MCF 10A (cell line): ENCODE measurements around the gene ACAA1. TPM values are rescaled to one million over a fixed set of nuclear protein-coding genes. Genes with fewer than 3 reads are reported as not detected.

Experiments
- BruUV-seq: library from RNA; stranded (reverse); fragments of 400-500 nt; replicated peaks from 2 replicates; lab custom pipeline; 2021; lab: Mats Ljungman, UMichigan
- CTCF ChIA-PET: fragments of 300-600 bp; sonication (Branson Sonifier 250); formaldehyde crosslinking; extraction: SDS; loops from one replicate; lab custom pipeline; 2021; ENCODE audit warnings: antibody characterized with exemption, inconsistent platforms; lab: Yijun Ruan, JAX
- POLR2A ChIA-PET: fragments of 300-600, 350-650 bp; sonication (Branson Sonifier 250); formaldehyde crosslinking; extraction: SDS; loops from one replicate; lab custom pipeline; 2020; ENCODE audit warnings: antibody characterized with exemption, inconsistent platforms; lab: Yijun Ruan, JAX
- DNase-seq: peaks from one replicate; pipeline ENCODE4 v3.0.0-alpha.2; 2018; ENCODE audit not compliant: unreplicated experiment
- H3K27ac Mint-ChIP-seq: one replicate; pipeline ENCODE4 v1.8.0; 2022; ENCODE audit warnings: mild to moderate bottlenecking, low read depth, mixed read lengths; ENCODE audit not compliant: unreplicated experiment
- H3K27me3 Mint-ChIP-seq: one replicate; pipeline ENCODE4 v1.8.0; 2022; ENCODE audit warnings: mixed read lengths; ENCODE audit not compliant: insufficient read depth, unreplicated experiment
- H3K36me3 Mint-ChIP-seq: one replicate; pipeline ENCODE4 v1.8.0; 2022; ENCODE audit warnings: mild to moderate bottlenecking, moderate library complexity, mixed read lengths; ENCODE audit not compliant: insufficient read depth, unreplicated experiment
- H3K4me1 Mint-ChIP-seq: one replicate; pipeline ENCODE4 v1.8.0; 2022; ENCODE audit warnings: mixed read lengths; ENCODE audit not compliant: insufficient read depth, unreplicated experiment
- H3K4me3 Mint-ChIP-seq: one replicate; pipeline ENCODE4 v1.8.0; 2022; ENCODE audit warnings: mild to moderate bottlenecking, moderate library complexity, mixed read lengths; ENCODE audit not compliant: unreplicated experiment
- H3K9me3 Mint-ChIP-seq: one replicate; pipeline ENCODE4 v1.8.0; 2022; ENCODE audit warnings: mixed read lengths; ENCODE audit not compliant: unreplicated experiment
- CTCF ChIP-seq: fragments of 200-600 bp; IDR thresholded peaks from one replicate; pipeline ENCODE4 v1.8.0; 2022; ENCODE audit warnings: antibody characterized with exemption, mild to moderate bottlenecking; ENCODE audit not compliant: unreplicated experiment
- intact Hi-C: fragments of 100-400 bp; cut with micrococcal nuclease; formaldehyde crosslinking; loops from 2 replicates; pipeline ENCODE4 v1.14.1; 2022
- total RNA-seq: library from RNA; stranded (reverse); gene quantifications from 2 replicates; pipeline ENCODE4 v1.2.3, GENCODE V29; 2022

The ACAA1 gene
- total RNA-seq, 1 experiment from 2014 or later, result 46.7 TPM

GRCh38 chr3:38147421-38147820, 10.5 kb upstream of the ACAA1 start:
- intact Hi-C loops, result no loop called here
- Mint-ChIP-seq H3K36me3 (no peaks in the 10 kb centered on the region), H3K4me1 (peaks cover 9% of the 10 kb centered on the region), H3K27me3 (no peaks in the 10 kb centered on the region), H3K27ac (no peak overlapping the region), H3K4me3 (no peak overlapping the region), H3K9me3 (peaks cover 13% of the 10 kb centered on the region)
- ChIA-PET CTCF (no interaction called here), POLR2A (interaction anchor here (0.6 to 2.1 kb wide), 2 partner anchors 17 to 98 kb away, joined by 3 to 7 read pairs; partner anchors contain the start of gene OXSR1)
- TF ChIP-seq CTCF, result no peak
- no TSS peak for BruUV-seq
- no peak for DNase-seq

- no peaks in the 10 kb centered on the region for H3K27me3 Mint-ChIP-seq
- no peak overlapping the region for H3K27ac Mint-ChIP-seq
- no peak for TF ChIP-seq CTCF
- no peak overlapping the region for H3K4me3 Mint-ChIP-seq
- CTCF ChIA-PET, result no interaction called here
- peaks cover 11% of the 10 kb centered on the region for H3K4me1 Mint-ChIP-seq
- H3K9me3 Mint-ChIP-seq, result peaks cover 13% of the 10 kb centered on the region
- no TSS peak for BruUV-seq
- DNase-seq, result no peak
- POLR2A ChIA-PET, result interaction anchor here (0.6 to 2.1 kb wide), 2 partner anchors 18 to 99 kb away, joined by 3 to 7 read pairs; partner anchors contain the start of gene OXSR1
- intact Hi-C loops, result no loop called here
- no peaks in the 10 kb centered on the region for H3K36me3 Mint-ChIP-seq
Measured at GRCh38 chr3:38146504-38146903, 9.6 kb upstream of the ACAA1 start.

- no TSS peak for BruUV-seq
- intact Hi-C loops, result no loop called here
- no peak for TF ChIP-seq CTCF
Measured at GRCh38 chr3:38143511-38143910, 6.6 kb upstream of the ACAA1 start.

GRCh38 chr3:38142959-38143358, 6.0 kb upstream of the ACAA1 start:
- Mint-ChIP-seq H3K36me3 (no peaks in the 10 kb centered on the region), H3K4me1 (peaks cover 24% of the 10 kb centered on the region), H3K9me3 (peaks cover 13% of the 10 kb centered on the region), H3K27me3 (no peaks in the 10 kb centered on the region), H3K27ac (no peak overlapping the region), H3K4me3 (no peak overlapping the region)
- POLR2A ChIA-PET, result interaction anchor here (8.1 kb wide), 1 partner anchor 12 kb away, joined by 199 read pairs; no protein-coding TSS in a partner anchor
- no peak for TF ChIP-seq CTCF
- BruUV-seq, result no TSS peak
- CTCF ChIA-PET, result interaction anchor here (1.7 kb wide), 1 partner anchor 25 kb away, joined by 5 read pairs; no protein-coding TSS in a partner anchor
- DNase-seq, result no peak
- intact Hi-C loops, result no loop called here

More at GRCh38 chr3:38143511-38143910, 6.6 kb upstream of the ACAA1 start:
- H3K27me3 Mint-ChIP-seq, result no peaks in the 10 kb centered on the region
- ChIA-PET POLR2A (interaction anchor here (0.6 to 8.1 kb wide), 2 partner anchors 12 to 54 kb away, joined by 3 to 199 read pairs; no protein-coding TSS in a partner anchor), CTCF (interaction anchor here (1.7 kb wide), 1 partner anchor 25 kb away, joined by 5 read pairs; no protein-coding TSS in a partner anchor)
- no peak overlapping the region for H3K4me3 Mint-ChIP-seq
- peaks cover 13% of the 10 kb centered on the region for H3K9me3 Mint-ChIP-seq
- no peaks in the 10 kb centered on the region for H3K36me3 Mint-ChIP-seq
- peaks cover 20% of the 10 kb centered on the region for H3K4me1 Mint-ChIP-seq
- no peak overlapping the region for H3K27ac Mint-ChIP-seq
- DNase-seq, result no peak
